GM21381 (cell line): ENCODE measurements around the gene RGL1.

Experiments used
- ATAC-seq: cut with Tn5 transposase; IDR thresholded peaks from one replicate; pipeline ENCODE4 v1.9.1; 2021; ENCODE audit warnings: mild to moderate bottlenecking, moderate library complexity; ENCODE audit not compliant: unreplicated experiment

Gene RGL1

GRCh38 chr1:183817576-183818288, 12.8 kb downstream of the RGL1 start:
- ATAC-seq = no peak

- ATAC-seq = no peak
Measured at GRCh38 chr1:183819059-183819458, 14.1 kb downstream of the RGL1 start.

DNA sequence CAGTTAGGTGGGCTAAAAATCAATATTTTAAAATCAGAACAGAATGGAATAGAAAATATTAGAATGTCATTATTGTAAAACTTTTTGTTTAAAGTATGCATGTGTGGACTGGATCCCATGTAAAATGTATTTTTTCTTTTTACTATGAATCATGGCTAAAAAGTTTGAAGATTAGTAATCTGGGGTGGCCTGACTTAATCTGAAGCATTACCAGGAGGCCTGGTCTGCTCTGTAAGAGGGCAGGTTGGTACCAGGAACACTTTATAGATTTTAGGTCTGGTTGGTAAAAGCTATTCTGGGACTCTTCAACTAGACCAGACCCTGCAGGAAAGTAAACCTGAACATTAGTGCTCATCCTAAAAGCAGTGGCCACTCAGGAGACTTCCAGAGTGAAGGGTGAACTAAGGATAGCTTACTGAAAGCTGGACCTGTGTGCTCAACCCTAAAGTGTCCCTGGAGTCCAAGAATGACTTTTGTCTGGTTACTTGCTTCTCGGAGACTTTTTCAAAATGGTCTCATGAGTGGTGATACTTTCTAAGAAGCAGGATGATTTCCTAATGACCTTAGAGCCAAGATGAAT, 16.5 kb downstream of the RGL1 start:
- ATAC-seq = no peak

GRCh38 chr1:183821889-183822611, 17.1 kb downstream of the RGL1 start:
- ATAC-seq = no peak

DNA sequence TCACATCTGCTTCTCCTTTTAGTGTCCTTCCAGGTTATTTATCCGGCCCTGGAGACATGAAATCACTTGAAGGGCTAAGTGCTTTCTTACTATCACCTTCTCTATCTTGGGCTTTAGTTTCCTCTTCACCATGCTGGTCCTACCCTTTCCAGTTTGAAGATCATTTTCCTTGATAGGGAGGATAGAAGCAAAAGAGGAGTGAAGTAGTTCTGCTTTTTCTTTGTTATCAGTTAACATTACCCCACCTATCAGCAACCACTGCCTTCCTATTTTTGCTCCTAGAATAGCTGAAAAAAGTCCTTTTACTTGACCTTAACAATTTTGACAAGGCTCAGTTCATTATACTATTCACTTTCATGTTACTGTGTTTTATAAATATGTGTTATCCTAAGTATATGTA, 19.4 kb downstream of the RGL1 start:
- no peak for ATAC-seq

- no peak for ATAC-seq
Measured at GRCh38 chr1:183827801-183828200, 22.9 kb downstream of the RGL1 start.

GRCh38 chr1:183830389-183830788, 25.5 kb downstream of the RGL1 start:
- ATAC-seq = no peak

GRCh38 chr1:183831311-183831710, 26.4 kb downstream of the RGL1 start:
- ATAC-seq = no peak

DNA sequence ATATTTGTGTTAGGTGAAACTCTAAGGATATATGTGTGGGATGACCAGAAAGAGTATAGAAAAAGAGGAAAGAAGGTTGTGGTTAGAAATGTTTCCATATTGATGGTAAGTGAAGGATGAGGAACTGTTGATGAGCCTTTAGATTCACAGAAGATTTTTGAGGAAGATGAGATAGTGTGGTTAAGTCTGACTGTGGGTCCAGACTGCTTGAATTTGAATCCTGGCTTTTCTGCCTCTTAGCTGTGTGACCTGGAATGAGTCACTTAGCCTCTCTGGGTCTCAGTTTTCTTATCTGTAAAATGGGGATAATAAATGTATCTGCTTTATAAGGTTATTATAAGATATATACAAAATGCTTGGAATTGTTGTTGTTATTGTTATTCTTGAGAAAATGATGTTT, 27.5 kb downstream of the RGL1 start:
- no peak for ATAC-seq

- no peak for ATAC-seq
Measured at GRCh38 chr1:183834568-183834967, 29.6 kb downstream of the RGL1 start.

- ATAC-seq = no peak
Measured at GRCh38 chr1:183836598-183836997, 31.7 kb downstream of the RGL1 start.

GRCh38 chr1:183837062-183837461, 32.1 kb downstream of the RGL1 start:
- ATAC-seq = no peak

DNA sequence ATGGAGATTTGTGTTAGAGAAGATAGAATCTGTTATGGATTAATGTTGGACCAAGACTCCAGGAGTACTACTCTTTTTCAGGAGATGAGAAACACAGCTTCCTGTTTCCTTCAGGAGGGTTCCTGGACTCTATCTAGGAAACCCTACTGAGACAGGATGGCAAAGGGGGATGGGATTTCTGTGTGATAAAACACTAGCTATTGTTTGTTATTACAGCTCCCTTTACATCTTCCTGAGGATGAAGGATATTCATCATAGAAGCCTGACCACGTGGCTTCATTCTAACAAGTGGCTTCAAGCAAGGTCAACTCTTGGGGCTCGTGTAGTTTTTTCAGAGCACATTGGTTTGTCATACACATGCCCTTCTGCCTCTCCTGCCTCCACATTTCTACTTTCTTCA, 33.3 kb downstream of the RGL1 start:
- no peak for ATAC-seq

GRCh38 chr1:183840140-183840539, 35.2 kb downstream of the RGL1 start:
- ATAC-seq = no peak

DNA sequence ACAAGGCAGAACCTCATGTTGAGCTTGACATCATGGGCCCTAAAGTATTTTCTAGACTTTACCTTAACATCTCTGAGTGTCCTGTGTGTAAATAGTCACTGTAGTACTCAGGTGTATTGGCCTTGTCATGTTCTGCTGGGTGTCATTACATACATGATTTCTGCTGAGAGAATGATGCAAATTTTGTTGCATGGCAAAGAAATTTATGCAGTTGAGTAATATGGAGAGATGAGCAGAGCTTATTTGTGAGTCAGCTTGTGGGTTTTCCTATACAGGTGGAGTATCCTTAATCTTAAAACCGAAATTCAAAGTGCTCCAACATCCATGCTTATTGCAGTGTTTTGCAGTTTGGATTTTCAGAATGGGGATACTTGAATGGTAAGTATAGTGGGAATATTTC, 36.6 kb downstream of the RGL1 start:
- no peak for ATAC-seq

DNA sequence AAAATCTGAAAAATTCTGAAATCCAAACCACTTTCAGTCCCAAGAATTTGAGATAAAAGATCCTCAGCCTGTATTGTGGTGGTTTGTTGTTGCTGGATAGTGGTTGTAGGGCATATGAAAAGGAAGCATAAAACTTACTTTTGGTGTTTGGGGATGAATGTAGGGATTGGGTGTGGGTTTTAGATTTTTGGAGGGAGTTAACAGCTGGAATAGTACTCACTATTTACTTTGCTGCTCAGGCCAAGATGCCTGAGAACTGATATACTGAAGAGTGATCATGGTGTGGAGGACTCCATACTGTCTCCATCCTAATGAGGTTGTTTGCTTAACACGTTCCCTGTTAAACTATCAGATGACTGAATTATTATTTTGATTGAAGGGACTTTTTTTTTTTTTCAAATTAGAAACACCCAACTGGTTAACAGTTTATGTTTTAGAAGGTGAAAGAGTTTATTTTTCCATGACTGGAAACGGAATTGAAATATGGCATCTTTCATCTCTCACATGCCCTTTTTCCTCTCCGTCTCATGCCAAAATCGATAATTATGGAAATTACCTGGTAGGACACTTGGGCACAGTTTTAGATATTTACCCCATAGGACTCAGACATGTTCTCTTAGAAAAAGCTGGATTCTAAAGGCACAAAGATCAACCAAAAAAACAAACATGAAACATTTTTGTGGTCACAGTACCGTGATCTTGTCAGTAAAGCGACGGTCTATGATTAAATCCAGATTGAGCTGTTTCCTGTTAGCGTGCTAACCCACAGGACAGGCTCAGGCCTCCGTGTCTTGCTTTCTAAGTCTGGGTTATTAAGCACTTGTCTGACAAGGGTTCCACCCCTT, 37.3 kb downstream of the RGL1 start:
- peak; percentile 89 for ATAC-seq

GRCh38 chr1:183842795-183843144, 37.9 kb downstream of the RGL1 start:
- peak; percentile 42 for ATAC-seq

DNA sequence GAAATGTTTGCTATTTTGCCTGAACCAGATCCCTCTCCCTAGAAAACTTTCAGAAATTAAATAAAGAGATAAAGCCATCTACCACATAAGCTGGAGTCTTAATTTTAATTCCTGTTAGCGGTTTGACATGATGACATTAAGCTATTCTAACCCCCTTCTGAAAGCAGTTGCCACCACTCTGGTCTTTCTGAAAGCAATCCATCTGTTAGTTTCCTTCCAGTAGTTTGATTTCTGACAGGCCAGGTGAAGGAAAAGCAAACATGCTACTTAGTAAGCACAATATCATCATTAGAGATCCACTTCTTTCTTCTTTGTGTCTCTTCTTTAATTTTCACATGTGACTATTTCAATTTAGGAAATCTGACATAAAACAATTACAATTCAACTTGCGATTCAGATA, 39.9 kb downstream of the RGL1 start:
- ATAC-seq = no peak

DNA sequence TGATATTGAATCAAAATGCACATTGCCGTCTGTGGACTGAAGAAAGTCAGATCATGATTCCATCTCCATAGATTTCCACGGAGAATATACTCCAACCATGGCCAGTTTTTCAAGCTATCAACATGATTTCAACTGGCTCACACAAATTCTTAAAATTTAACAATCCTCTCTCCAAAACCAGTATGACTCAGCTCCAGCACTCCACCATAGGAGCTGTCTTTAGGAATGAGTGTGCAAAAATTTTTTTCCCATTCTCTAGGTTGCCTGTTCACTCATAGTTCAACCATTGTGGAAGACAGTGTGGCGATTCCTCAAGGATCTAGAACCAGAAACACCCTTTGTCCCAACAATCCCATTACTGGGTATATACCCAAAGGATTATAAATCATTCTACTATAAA, 40.8 kb downstream of the RGL1 start:
- ATAC-seq = no peak

DNA sequence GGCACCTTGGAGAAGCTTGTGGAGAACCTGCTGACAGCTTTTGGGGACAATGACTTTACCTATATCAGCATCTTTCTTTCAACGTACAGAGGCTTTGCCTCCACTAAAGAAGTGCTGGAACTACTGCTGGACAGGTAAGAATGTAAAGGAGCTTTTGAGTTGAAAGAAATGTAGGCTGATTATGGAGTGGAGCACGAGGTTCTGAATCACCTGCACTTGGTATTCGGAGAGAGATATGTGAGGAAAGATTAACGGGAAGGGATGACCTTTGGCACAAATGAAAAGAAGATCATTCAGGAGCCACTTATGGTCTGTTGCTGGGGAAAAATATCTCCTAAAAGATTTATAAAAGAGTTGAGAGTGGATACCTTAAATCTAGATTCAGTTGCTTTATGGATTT, 42.7 kb downstream of the RGL1 start:
- no peak for ATAC-seq

- no peak for ATAC-seq
Measured at GRCh38 chr1:183850852-183851251, 45.9 kb downstream of the RGL1 start.
